ENCODE results near the gene CASR. TPM values are rescaled to one million over a fixed set of nuclear protein-coding genes. Genes with fewer than 3 reads are reported as not detected.

Gene CASR
- total and polyA plus RNA-seq, 12 donors: 0.03 to 0.55 (median 0.08) TPM; not detected in 6

- no peaks in the 10 kb centered on the region for H3K9me3 ChIP-seq (replicated peaks in 1 of 3)
- no peaks in the 10 kb centered on the region for H3K27me3 ChIP-seq
- H3K4me1 ChIP-seq (replicated peaks in 1 of 2): no peaks in the 10 kb centered on the region
- TF ChIP-seq, protein P1, sequence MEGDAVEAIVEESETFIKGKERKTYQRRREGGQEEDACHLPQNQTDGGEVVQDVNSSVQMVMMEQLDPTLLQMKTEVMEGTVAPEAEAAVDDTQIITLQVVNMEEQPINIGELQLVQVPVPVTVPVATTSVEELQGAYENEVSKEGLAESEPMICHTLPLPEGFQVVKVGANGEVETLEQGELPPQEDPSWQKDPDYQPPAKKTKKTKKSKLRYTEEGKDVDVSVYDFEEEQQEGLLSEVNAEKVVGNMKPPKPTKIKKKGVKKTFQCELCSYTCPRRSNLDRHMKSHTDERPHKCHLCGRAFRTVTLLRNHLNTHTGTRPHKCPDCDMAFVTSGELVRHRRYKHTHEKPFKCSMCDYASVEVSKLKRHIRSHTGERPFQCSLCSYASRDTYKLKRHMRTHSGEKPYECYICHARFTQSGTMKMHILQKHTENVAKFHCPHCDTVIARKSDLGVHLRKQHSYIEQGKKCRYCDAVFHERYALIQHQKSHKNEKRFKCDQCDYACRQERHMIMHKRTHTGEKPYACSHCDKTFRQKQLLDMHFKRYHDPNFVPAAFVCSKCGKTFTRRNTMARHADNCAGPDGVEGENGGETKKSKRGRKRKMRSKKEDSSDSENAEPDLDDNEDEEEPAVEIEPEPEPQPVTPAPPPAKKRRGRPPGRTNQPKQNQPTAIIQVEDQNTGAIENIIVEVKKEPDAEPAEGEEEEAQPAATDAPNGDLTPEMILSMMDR (IDR thresholded peaks at IDR 0.05): no peak
- TF ChIP-seq POLR2A (IDR thresholded peaks at IDR 0.05): no peak
- 52 to 65% (median 60%) methylated on average over 6 of the region's 6 CpGs for WGBS, 4 donors
- H3K36me3 ChIP-seq (replicated peaks in 1 of 2): no peaks in the 10 kb centered on the region
- H3K4me3 ChIP-seq: no peak overlapping the region
- intact Hi-C loops (cut with DNase I): no loop called here
- no peak overlapping the region for H3K27ac ChIP-seq
- DNase-seq: no peak
Measured at GRCh38 chr3:122294359-122294758, 110.9 kb downstream of the CASR start.

GRCh38 chr3:122295266-122296062, 112.0 kb downstream of the CASR start:
- intact Hi-C loops (cut with DNase I): no loop called here
- TF ChIP-seq POLR2A (IDR thresholded peaks at IDR 0.05): no peak
- TF ChIP-seq, protein P1 (IDR thresholded peaks at IDR 0.05): no peak
- no peaks in the 10 kb centered on the region for H3K27me3 ChIP-seq
- DNase-seq: peak in 1 of 7 donors; percentile 14
- WGBS, 4 donors: 66 to 80% (median 76%) methylated on average over 5 of the region's 5 CpGs
- no peak overlapping the region for H3K4me3 ChIP-seq
- no peaks in the 10 kb centered on the region for H3K4me1 ChIP-seq (replicated peaks in 1 of 2)
- no peaks in the 10 kb centered on the region for H3K9me3 ChIP-seq (replicated peaks in 1 of 3)
- H3K36me3 ChIP-seq (replicated peaks in 1 of 2): no peaks in the 10 kb centered on the region
- H3K27ac ChIP-seq: no peak overlapping the region

DNA sequence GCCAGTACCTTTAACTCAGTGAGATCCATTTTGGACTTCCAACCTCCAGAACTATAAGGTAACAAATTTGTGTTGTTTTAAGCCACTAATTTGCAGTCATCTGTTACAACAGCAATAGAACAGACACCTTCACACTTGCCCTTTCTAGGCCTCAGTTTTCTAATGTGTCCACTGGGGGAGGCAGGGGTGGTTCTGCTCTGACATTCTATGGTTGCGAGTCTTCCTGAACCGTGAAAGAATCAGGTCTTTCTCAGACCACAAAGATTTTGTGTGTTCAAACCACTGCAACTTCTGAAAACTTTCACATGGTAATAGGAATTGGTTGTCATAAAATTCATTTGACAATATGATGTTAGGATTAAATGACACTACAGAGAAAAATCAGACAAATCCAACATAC, 114.8 kb downstream of the CASR start:
- TF ChIP-seq, protein P1 (IDR thresholded peaks at IDR 0.05): no peak
- no peak for TF ChIP-seq POLR2A (IDR thresholded peaks at IDR 0.05)
- H3K27me3 ChIP-seq: no peaks in the 10 kb centered on the region
- H3K4me1 ChIP-seq (replicated peaks in 1 of 2): no peaks in the 10 kb centered on the region
- no peak overlapping the region for H3K27ac ChIP-seq
- no peak for DNase-seq
- H3K36me3 ChIP-seq (replicated peaks in 1 of 2): no peaks in the 10 kb centered on the region
- WGBS, 4 donors: 53 to 69% (median 65%) methylated on average over 2 of the region's 2 CpGs
- no peaks in the 10 kb centered on the region for H3K9me3 ChIP-seq (replicated peaks in 1 of 3)
- H3K4me3 ChIP-seq: no peak overlapping the region
- intact Hi-C loops (cut with DNase I): no loop called here

GRCh38 chr3:122299215-122299614, 115.7 kb downstream of the CASR start:
- Histone ChIP-seq H3K9me3 (replicated peaks in 1 of 3) (no peaks in the 10 kb centered on the region), H3K4me3 (no peak overlapping the region), H3K27me3 (no peaks in the 10 kb centered on the region), H3K4me1 (replicated peaks in 1 of 2) (no peaks in the 10 kb centered on the region), H3K36me3 (replicated peaks in 1 of 2) (no peaks in the 10 kb centered on the region), H3K27ac (no peak overlapping the region)
- no peak for TF ChIP-seq POLR2A (IDR thresholded peaks at IDR 0.05)
- TF ChIP-seq, protein P1 (IDR thresholded peaks at IDR 0.05): no peak
- intact Hi-C loops (cut with DNase I): no loop called here
- DNase-seq: no peak
